NOMO-1 (cell line): Measurements from ENCODE around the gene HSD11B1L.

Source experiments
- DNase-seq, 2 experiments: peaks; one replicate each; lab custom pipeline; 2025; ENCODE audit not compliant: unreplicated experiment in 2 of 2; lab: John Stamatoyannopoulos, UW

HSD11B1L gene

GRCh38 chr19:5666921-5667610, 13.8 kb upstream of the HSD11B1L start:
- DNase-seq: no peak

GRCh38 chr19:5667751-5668271, 13.0 kb upstream of the HSD11B1L start:
- no peak for DNase-seq

- DNase-seq: no peak
These were observed 11.6 kb upstream of the HSD11B1L start for GRCh38 chr19:5669212-5669611.

GRCh38 chr19:5671600-5671999, 9.2 kb upstream of the HSD11B1L start:
- DNase-seq: no peak

- DNase-seq: no peak
These were observed 7.9 kb upstream of the HSD11B1L start for GRCh38 chr19:5672708-5673459.

DNA sequence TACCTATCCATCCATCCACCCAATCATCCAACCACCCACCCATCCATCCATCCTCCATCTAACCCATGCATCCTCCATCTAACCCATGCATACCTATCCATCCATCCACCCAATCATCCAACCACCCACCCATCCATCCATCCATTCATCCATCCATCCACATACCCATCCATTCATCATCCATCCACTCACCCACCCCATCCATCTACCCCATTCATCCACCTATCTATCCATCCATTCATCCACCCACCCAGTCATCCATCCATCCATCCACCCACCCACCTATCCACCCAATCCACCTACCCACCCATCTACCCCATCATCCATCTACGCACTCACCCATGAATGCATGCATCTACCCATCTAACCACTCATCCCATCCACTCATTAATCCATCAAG, 7.1 kb upstream of the HSD11B1L start:
- DNase-seq: no peak

- no peak for DNase-seq
These were observed 6.1 kb upstream of the HSD11B1L start for GRCh38 chr19:5674714-5675113.

DNA sequence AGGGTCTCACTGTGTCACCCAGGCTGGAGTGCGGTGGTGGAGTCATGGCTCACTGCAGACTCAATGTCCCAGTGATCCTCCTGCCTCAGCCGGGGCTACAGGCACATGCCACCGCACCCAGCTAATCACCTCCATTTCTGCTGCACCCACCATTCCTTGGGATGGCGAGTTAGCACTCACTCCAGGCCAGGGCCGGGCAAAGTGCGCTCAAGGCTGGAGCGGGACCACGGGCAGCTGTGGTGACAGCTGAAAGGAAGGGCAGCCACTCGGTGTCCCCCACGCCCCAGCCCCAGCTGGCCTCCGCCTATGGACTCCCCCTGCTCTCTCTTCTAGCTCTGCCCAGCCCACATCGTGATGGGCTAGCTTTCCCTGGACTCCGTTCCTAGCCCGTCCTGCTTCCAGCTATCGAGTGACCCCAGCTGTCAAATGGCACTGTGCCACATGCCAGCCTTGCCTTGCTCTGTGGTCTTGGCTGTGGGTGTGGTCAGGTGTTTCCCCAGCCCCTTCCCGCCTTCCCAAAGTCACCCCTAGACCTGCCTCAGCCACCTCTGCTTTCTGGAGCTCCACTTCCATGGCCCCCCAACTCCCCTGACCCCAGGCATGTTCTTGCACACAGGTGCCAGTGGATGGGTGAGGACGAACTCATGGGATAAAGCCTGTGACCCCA, 4.6 kb upstream of the HSD11B1L start:
- DNase-seq: no peak

DNA sequence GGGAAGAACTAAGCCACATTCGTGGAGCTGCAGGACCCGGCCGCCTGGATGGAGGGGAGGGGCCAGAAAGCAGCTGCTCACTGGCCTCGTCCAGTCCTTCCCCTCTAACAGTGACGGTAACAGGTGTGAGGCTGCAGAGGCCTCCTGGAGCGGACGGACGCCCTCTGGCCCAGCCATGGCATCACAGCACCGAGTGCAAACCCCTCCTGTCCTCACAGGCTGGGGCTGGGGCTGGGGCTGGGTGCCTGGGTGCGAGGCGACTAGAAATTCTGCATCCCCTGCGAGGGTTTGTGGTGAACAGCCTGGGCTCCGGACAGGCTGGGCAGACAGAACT, 4.1 kb upstream of the HSD11B1L start:
- no peak for DNase-seq

DNA sequence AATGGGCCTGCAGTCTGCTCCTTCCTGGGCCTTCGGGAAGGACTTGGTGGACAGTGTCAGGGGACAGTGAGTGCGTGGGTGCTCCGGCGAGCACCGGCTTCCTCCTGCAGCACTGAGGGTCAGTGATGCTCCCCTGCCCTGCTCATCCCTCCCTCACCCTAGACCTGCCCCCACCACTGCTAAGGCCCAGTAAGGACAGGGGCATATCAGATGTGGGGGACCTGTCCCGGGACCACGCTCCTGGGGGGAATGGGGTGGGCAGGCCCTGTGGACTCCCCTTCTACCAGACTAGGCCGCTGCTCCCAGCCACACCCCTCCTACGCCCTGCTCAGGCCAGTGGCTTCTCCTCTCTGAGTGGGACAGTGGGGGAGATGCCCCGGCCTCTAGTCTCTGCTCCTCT, 3.7 kb upstream of the HSD11B1L start:
- DNase-seq: no peak

DNA sequence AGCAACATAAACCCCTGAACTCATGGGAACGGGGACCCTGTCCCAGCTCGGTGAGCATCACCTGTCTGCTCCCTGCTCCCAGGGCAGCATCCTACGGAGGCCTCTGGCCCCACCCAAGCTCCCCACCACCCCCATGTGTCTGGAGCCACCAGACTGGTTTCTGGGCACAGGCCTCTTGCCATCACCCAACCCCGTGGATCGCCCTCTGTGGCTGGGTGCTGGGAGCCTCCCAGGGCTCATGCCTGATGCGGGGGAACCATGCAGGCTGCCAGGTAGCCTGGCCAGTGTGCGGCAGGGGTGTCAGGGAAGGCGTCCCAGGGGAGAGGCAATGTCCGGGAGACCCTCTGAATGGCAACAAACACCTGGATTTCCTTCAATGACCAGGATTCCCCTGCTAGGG, 3.2 kb upstream of the HSD11B1L start:
- DNase-seq: no peak

DNA sequence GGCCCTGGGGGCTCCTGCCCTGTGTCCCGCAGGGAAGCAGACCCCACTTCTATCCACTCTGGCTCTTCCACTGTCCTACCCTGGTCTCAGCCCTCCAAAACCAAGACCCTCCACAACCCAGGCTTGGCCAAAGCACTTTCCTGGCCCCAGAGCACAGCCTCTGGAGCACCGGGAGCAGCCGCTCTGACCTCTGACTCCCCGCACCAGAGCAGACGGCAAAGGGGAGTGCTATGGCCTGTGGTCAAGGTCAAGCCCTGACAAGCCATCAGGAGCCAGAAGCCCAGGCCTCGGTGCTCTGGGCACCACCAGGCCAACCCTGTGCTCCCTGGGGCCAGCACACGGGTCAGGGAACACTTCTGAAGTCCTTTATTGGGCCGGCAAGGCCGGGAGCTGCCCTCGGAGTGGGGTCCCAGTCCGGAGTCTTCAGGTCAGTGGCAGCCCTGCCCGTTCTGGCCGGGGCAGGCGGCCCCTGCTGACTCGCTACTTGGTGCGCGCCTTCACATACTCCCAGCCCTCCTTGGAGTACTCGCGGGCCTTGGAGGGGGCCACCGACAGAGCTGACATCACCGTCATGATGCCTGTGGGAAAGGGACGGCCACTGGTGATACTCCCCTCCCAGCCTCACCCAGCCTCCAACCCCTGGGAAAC, 2.6 kb upstream of the HSD11B1L start:
- DNase-seq: no peak

GRCh38 chr19:5679289-5680083, 1.3 kb upstream of the HSD11B1L start:
- DNase-seq: no peak

- DNase-seq: no peak
These were observed 767 bp upstream of the HSD11B1L start for GRCh38 chr19:5680084-5680436.

DNA sequence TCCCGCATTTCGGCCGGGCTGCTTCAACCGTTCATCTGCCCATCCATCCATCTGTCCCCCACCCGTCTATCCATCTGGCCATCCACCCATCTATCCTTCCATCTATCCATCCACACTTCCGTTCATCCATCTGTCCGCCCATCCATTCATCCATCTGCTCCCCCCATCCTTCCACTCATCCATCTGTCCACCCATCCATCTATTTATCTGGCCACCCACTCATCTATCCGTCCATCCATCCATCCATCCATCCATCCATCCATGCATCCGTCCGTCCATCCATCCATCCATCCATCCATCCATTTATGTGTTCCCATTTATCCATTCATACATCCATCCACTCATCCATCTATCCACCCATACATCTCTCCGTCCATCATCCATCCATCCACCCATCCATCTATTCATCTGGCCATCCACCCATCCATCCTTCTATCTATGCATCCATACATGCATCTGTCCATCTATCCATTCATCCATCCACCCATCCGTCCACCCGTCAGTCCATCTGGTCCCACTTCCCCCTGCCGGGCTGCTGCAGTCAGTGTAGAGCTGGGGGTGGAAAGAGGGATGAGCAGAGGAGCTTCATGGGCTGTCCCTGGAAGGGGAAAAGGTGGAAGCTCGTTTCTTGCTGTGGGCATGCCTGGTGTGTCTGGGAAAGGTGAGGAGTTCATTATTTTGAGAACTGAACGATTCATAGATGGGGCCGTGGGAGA, 722 bp downstream of the HSD11B1L start:
- no peak for DNase-seq

- no peak for DNase-seq
These were observed 1.3 kb downstream of the HSD11B1L start for GRCh38 chr19:5682107-5682482.

DNA sequence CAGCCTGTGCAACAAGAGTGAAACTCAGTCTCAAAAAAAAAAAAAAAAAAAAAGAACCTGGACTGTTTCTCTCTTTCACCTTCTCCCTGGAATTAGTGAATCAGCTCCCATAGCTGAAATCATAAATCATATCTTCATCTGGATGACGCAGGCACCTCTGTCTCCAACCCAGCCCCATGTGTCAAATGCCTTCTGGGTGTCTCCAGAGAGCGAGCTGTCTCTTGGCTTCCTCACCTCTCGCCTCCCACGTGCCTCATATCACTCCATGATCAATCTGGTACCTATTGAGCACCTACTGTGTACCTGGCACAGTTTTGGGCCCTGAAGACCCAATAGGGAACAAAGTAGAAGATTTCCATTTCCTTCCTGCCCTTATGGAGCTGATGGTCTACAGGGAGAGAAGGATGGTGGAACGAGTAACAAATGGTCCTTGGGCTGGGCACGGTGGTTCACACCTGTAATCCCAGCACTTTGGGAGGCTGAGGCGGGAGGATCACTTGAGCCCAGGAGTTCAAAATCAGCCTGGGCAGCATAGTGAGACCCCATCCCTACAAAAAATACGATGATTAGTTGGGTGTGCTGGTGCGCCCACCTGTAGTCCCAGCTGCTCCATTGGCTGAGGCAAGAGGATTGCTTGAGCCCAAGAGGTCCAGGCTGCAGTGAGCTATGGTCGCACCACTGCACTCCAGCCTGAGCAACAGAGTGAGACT, 2.5 kb downstream of the HSD11B1L start:
- no peak for DNase-seq

- DNase-seq: no peak
These were observed 4.0 kb downstream of the HSD11B1L start for GRCh38 chr19:5684694-5685430.

GRCh38 chr19:5686326-5686646, 5.5 kb downstream of the HSD11B1L start:
- DNase-seq: no peak
